ENCODE measurements around the gene HELZ. TPM values are rescaled to one million over a fixed set of nuclear protein-coding genes. Genes with fewer than 3 reads are reported as not detected.

Gene HELZ
- total RNA-seq, 1 experiment from 2014 or later, result 49.8 TPM

GRCh38 chr17:67052720-67053437, 192.1 kb downstream of the HELZ start:
- peak; percentile 15 for DNase-seq

More at GRCh38 chr17:67052720-67053437, 192.1 kb downstream of the HELZ start:
- Mint-ChIP-seq H3K27ac (no peak overlapping the region), H3K4me1 (peaks cover 0 to 3% of the 10 kb centered on the region in 2 experiments; a peak in 2 of 4 replicates), H3K4me3 (no peak overlapping the region; a peak in 1 of 5 replicates), H3K9me3 (peaks cover 16% of the 10 kb centered on the region in 2 experiments), H3K27me3 (ENCODE audit: low read depth) (peaks cover 1% of the 10 kb centered on the region; the same call in 1 of the 2 replicates), H3K36me3 (ENCODE audit: insufficient read depth in 1 of 3, low read depth in 3 of 3) (peaks cover 0 to 12% (median 8%) of the 10 kb centered on the region in 3 experiments; a peak in 3 of 7 replicates)
- H3K4me2 ChIP-seq (ENCODE audit: insufficient read depth, insufficient read length, low read length), result no peak overlapping the region
- no peak overlapping the region for H3K27ac ChIP-seq (ENCODE audit: insufficient read length, low read depth, low read length)
- H2BK120ac ChIP-seq (ENCODE audit: low read depth, low read length, poor library complexity, severe bottlenecking), result no peak overlapping the region
- no peaks in the 10 kb centered on the region for H3K23me2 ChIP-seq (ENCODE audit: insufficient read length, low read depth, low read length, poor library complexity, severe bottlenecking)
- H3K4me1 ChIP-seq (ENCODE audit: insufficient read depth, low read length), result no peaks in the 10 kb centered on the region
- H4K20me1 ChIP-seq (ENCODE audit: control insufficient read depth, insufficient read depth, insufficient read length), result no peaks in the 10 kb centered on the region
- no peaks in the 10 kb centered on the region for H3K9me3 ChIP-seq (ENCODE audit: control insufficient read depth, low read depth, low read length)
- H3K56ac ChIP-seq (ENCODE audit: insufficient read length, low read depth, low read length), result no peak overlapping the region
- no peak overlapping the region for H3K9ac ChIP-seq (ENCODE audit: extremely low read depth, insufficient read length, low read length)
- H3K18ac ChIP-seq (ENCODE audit: insufficient read length, low read depth, low read length), result no peak overlapping the region
- TF ChIP-seq CTCF (conservative IDR thresholded peaks at IDR 0.05), result no peak
- H4K5ac ChIP-seq (ENCODE audit: insufficient read length, low read depth, low read length), result no peak overlapping the region
- no peak overlapping the region for H2BK12ac ChIP-seq (ENCODE audit: insufficient read length, low read depth, low read length)
- no peak overlapping the region for H2BK20ac ChIP-seq (ENCODE audit: low read depth, low read length, poor library complexity, severe bottlenecking)
- H3T11ph ChIP-seq (ENCODE audit: low read length), result no peak overlapping the region
- WGBS (ENCODE audit: extremely low coverage, insufficient read length, low lambda C conversion rate), result no CpG with 5 or more reads among the region's 9 CpGs
- no peaks in the 10 kb centered on the region for H3K79me1 ChIP-seq (ENCODE audit: insufficient read depth, low read depth, low read length, poor library complexity, severe bottlenecking)
- H2BK5ac ChIP-seq (ENCODE audit: insufficient read length, low read length), result no peak overlapping the region
- H4K91ac ChIP-seq (ENCODE audit: insufficient read length, low read depth, low read length), result no peak overlapping the region
- H3K23ac ChIP-seq (ENCODE audit: insufficient read length, low read depth, low read length), result no peak overlapping the region
- H3K14ac ChIP-seq (ENCODE audit: insufficient read depth, low read length), result no peak overlapping the region
- no peaks in the 10 kb centered on the region for H3K79me2 ChIP-seq (ENCODE audit: insufficient read depth, low read length)
- H4K8ac ChIP-seq (replicated peaks; ENCODE audit: insufficient read length, low read depth, low read length), result no peak overlapping the region
- H2AFZ ChIP-seq (ENCODE audit: low read length), result no peak overlapping the region
- no peaks in the 10 kb centered on the region for H3K27me3 ChIP-seq (ENCODE audit: insufficient read depth, low read length)
- H2BK15ac ChIP-seq (ENCODE audit: low read depth, low read length), result no peak overlapping the region
- H2AK5ac ChIP-seq (ENCODE audit: insufficient read length, low read length), result no peak overlapping the region
- H3K4ac ChIP-seq (ENCODE audit: low read depth, low read length), result no peak overlapping the region

All from H9 (cell line).